Lower leg skin (tissue), 4 donors: ENCODE results near the gene SSH2. TPM values are rescaled to one million over a fixed set of nuclear protein-coding genes. Genes with fewer than 3 reads are reported as not detected.

Source experiments
- DNase-seq, 2 donors: peaks; one replicate each; pipeline ENCODE4 v3.0.0-alpha.2; 2019; ENCODE audit warnings: low spot score in 2 of 2
- H3K4me3 ChIP-seq: fragments of 200-600 bp; sonication (generic); 2 replicates; pipeline ENCODE4 v1.5.1; 2017; ENCODE audit warnings: mild to moderate bottlenecking, low read depth; ENCODE audit not compliant: poor library complexity, severe bottlenecking
- CTCF ChIP-seq, 3 donors: fragments of 450-650 bp; IDR thresholded peaks; one replicate each; pipeline ENCODE4 v1.5.1; 2016; ENCODE audit warnings: antibody characterized with exemption in 3 of 3, mild to moderate bottlenecking in 3 of 3, moderate library complexity in 2 of 3
- POLR2A ChIP-seq, 2 donors: fragments of 450-650 bp; IDR thresholded peaks; one replicate each; pipeline ENCODE4 v1.6.1; 2016 to 2017; ENCODE audit warnings: antibody characterized with exemption in 2 of 2, mild to moderate bottlenecking in 1 of 2, moderate library complexity in 1 of 2
- WGBS, 2 donors: methylation state at CpG; one replicate each; pipeline ENCODE4 v1.1.5; 2018; 5-methylcytosine and 5-hydroxymethylcytosine counted together
- intact Hi-C: fragments of 100-400 bp; cut with DNase I; formaldehyde crosslinking; loops from one replicate; pipeline ENCODE4 v1.15.0; 2023; ENCODE audit warnings: low total_unique reads
- total RNA-seq, 4 donors: library from RNA; depleted of rRNA; stranded (reverse); fragments of >200 nt; gene quantifications; one replicate each; pipeline ENCODE4 v1.1.0, GENCODE V29; 2016

The SSH2 gene
- total RNA-seq, 4 donors from 2014 or later, result 10.0 to 20.3 (median 15.3) TPM

DNA sequence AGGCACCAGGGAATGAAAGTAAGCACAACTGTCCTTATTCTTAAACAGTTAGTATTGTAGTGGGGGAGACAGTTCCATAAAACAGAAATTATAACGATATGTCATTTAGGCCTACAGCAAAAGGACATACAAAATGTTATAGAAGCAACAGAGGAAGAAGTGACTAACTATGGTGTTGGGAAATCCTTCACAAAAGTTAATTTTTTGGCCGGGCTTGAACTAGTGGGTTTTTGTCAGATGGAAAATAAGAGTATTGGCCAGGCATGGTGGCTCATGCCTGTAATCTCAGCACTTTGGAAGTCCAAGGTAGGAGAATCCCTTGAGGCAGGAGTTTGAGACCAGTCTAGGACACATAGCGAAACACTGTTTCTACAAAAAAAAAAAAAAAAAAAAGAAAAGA, 127.8 kb downstream of the SSH2 start:
- no peak overlapping the region for H3K4me3 ChIP-seq
- TF ChIP-seq CTCF (IDR thresholded peaks at IDR 0.05) (no peak), POLR2A (IDR thresholded peaks at IDR 0.05) (no peak)
- intact Hi-C loops, result no loop called here
- no peak for DNase-seq
- WGBS, 2 donors, result 89 to 96% methylated on average over 3 of the region's 3 CpGs

GRCh38 chr17:29800457-29800856, 129.6 kb downstream of the SSH2 start:
- H3K4me3 ChIP-seq, result no peak overlapping the region
- intact Hi-C loops, result no loop called here
- no peak for DNase-seq
- 98 to 100% methylated on average over 1 of the region's 1 CpG for WGBS, 2 donors
- TF ChIP-seq CTCF (IDR thresholded peaks at IDR 0.05), result no peak
- no peak for TF ChIP-seq POLR2A (IDR thresholded peaks at IDR 0.05)

GRCh38 chr17:29796652-29797051, 133.4 kb downstream of the SSH2 start:
- DNase-seq, result no peak
- 97 to 100% methylated on average over 2 of the region's 2 CpGs for WGBS, 2 donors

DNA sequence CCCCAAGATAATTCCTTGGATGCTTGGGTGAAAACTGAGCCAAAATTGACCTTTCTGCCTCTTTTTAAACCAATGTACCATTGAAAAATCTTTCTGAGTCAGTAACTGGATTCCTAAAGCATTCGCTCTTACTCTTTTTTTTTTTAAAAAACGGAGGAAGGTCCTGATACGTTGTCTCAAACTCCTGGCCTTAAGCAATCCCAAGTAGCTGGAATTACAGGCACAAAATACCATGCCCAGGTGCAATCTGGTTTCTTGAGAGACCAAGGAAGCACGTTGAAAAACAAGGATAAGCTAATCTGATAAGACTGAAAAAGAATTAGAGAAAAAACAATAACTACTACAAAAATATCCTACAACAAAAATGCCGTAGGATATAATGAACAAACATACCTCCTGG, 136.5 kb downstream of the SSH2 start:
- no peak for DNase-seq
- intact Hi-C loops, result no loop called here
- 68 to 80% methylated on average over 5 of the region's 5 CpGs for WGBS, 2 donors
- no peak overlapping the region for H3K4me3 ChIP-seq
- TF ChIP-seq CTCF (IDR thresholded peaks at IDR 0.05) (no peak), POLR2A (IDR thresholded peaks at IDR 0.05) (no peak)

More at GRCh38 chr17:29796652-29797051, 133.4 kb downstream of the SSH2 start:
- intact Hi-C loops, result no loop called here
- H3K4me3 ChIP-seq, result no peak overlapping the region
- no peak for TF ChIP-seq POLR2A (IDR thresholded peaks at IDR 0.05)
- no peak for TF ChIP-seq CTCF (IDR thresholded peaks at IDR 0.05)

DNA sequence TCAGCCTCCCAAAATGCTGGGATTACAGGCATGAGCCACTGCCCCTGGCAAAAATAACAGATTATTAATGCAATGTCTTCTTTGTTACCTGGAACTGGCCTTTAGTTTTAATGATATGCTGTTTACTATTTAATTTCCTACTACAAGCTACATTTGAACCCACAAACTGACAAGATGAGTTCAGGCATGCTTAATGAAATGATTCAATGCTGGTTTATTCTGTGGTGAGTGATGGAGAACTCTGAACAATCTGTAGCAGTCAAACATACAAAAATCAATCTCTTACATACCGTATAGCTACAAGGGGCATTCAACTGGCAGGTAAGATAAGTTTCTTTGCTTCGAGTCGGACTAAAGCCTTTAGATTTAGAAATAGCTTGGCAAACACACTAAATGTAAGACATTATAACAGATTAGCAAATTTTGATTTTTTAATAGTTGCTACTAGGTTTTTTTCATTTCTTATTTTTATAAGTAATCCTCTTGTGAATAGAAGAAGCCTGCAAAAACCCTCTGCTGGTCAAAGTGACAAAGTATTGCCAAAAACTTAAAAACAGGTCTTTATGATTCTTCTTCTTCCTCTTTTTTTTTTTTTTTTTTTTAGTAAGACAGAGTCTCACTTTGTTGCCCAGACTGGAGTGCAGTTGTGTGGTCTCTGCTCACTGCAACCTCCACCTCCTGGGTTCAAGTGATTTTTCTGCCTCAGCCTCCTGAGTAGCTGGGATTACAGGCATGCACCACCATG, 138.5 kb downstream of the SSH2 start:
- WGBS, 2 donors, result 77 to 95% methylated on average over 3 of the region's 3 CpGs

More for the DNA sequence above, 138.5 kb downstream of the SSH2 start:
- no peak for TF ChIP-seq POLR2A (IDR thresholded peaks at IDR 0.05)
- TF ChIP-seq CTCF (IDR thresholded peaks at IDR 0.05), result no peak
- no peak overlapping the region for H3K4me3 ChIP-seq
- intact Hi-C loops, result no loop called here
- DNase-seq, result no peak
